Colonic mucosa (tissue), 4 donors: Measurements from ENCODE around the gene HEPHL1. TPM values are rescaled to one million over a fixed set of nuclear protein-coding genes. Genes with fewer than 3 reads are reported as not detected.

Experiments used
- DNase-seq: peaks from one replicate; pipeline ENCODE4 v3.0.0-alpha.2; 2020
- H3K27ac ChIP-seq: fragments of 200-600 bp; one replicate; pipeline ENCODE4 v1.8.0; 2021
- H3K27me3 ChIP-seq: fragments of 200-600 bp; one replicate; pipeline ENCODE4 v1.8.0; 2021
- H3K36me3 ChIP-seq: fragments of 200-600 bp; one replicate; pipeline ENCODE4 v1.8.0; 2021
- H3K4me1 ChIP-seq: fragments of 200-600 bp; one replicate; pipeline ENCODE4 v1.8.0; 2021; ENCODE audit warnings: mild to moderate bottlenecking
- H3K4me3 ChIP-seq: fragments of 200-600 bp; one replicate; pipeline ENCODE4 v1.8.0; 2021
- H3K9ac ChIP-seq, 2 donors: one replicate each; pipeline ENCODE4 v1.7.0; 2013; ENCODE audit warnings: control low read depth in 2 of 2, low read depth in 2 of 2, low read length in 2 of 2
- H3K9me3 ChIP-seq: fragments of 200-600 bp; one replicate; pipeline ENCODE4 v1.8.0; 2021
- intact Hi-C: fragments of 100-400 bp; cut with DNase I; formaldehyde crosslinking; loops from one replicate; pipeline ENCODE4 v1.14.1; 2022
- total RNA-seq, 2 donors: library from RNA; stranded (reverse); fragmentation: NEBNext Ultra II Directional in 1 of 2; extraction: Animal tissue kit (Norgen Biotek cat#: 25700) in 1 of 2; gene quantifications; one replicate each; pipeline ENCODE4 v1.2.1, GENCODE V29; 2021
- TF ChIP-seq, protein P1 (sequence below): fragments of 200-600 bp; IDR thresholded peaks from one replicate; pipeline ENCODE4 v1.8.0; 2022; ENCODE audit warnings: antibody characterized with exemption, mild to moderate bottlenecking
- donor health status: healthy.
- donor health status: DM: no; HTN: no; CAD: no.
- donor health status: DM: no; HTN: no; CAD: no.

HEPHL1 gene
- total RNA-seq, 2 donors from 2014 or later, result not detected

DNA sequence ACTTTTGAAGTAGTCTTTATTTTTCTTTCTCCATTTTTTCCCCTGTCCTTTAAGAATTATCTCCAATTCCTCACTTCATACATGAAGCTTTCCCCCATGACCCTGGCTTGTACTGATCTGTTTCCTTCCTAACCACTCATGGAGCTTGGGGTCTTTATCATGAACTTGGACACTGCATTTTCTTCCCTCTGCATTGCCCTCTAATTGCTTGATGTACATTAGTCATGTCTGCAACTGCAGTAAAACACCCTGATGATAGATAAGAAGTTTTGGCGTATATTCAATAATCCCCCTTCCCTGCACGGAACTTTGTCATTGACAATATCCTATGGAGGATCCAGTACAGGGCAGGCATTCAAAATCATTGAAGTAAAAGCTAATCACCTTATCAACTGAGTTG lies 3.4 kb downstream of the HEPHL1 start:
- TF ChIP-seq, protein P1, sequence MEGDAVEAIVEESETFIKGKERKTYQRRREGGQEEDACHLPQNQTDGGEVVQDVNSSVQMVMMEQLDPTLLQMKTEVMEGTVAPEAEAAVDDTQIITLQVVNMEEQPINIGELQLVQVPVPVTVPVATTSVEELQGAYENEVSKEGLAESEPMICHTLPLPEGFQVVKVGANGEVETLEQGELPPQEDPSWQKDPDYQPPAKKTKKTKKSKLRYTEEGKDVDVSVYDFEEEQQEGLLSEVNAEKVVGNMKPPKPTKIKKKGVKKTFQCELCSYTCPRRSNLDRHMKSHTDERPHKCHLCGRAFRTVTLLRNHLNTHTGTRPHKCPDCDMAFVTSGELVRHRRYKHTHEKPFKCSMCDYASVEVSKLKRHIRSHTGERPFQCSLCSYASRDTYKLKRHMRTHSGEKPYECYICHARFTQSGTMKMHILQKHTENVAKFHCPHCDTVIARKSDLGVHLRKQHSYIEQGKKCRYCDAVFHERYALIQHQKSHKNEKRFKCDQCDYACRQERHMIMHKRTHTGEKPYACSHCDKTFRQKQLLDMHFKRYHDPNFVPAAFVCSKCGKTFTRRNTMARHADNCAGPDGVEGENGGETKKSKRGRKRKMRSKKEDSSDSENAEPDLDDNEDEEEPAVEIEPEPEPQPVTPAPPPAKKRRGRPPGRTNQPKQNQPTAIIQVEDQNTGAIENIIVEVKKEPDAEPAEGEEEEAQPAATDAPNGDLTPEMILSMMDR, result no peak
- H3K27me3 ChIP-seq, result no peaks in the 10 kb centered on the region
- H3K9ac ChIP-seq, result no peak overlapping the region
- H3K9me3 ChIP-seq, result no peaks in the 10 kb centered on the region
- no peaks in the 10 kb centered on the region for H3K4me1 ChIP-seq
- no peak overlapping the region for H3K4me3 ChIP-seq
- H3K27ac ChIP-seq, result no peak overlapping the region
- intact Hi-C loops, result no loop called here
- H3K36me3 ChIP-seq, result no peaks in the 10 kb centered on the region
- no peak for DNase-seq

DNA sequence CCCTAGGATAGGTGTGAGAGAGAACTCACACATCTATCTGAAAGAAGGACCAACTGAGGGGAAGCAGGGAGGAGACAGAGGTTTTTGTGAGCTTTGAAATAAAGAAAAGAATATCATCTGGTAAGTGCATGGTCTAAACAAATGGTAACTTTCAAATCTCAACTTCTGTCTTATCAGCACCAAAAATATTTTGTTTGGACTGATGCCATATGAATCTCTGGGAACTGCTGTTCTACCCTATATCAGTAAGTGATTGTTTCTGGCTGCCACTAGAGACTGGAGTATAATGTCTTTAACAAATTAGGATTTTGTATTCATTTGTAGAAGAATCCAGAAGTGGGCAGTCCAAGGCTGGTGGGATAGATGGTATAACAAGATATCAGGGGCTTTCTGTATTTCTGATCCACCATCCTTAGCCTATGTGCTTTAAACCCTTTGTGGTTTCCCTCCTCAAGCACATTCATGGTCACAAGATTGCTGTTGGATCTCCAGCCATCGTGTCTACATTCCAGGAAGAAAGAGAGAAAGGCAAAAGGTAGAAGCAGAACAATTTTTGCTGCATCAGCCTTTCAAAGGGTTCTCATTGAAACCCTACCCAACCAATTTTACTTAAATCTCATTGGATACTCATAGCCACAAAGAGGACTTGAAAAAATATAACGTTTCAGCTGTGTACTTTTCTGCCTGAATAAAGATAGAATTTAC lies 4.7 kb downstream of the HEPHL1 start:
- no peak for DNase-seq
- intact Hi-C loops, result no loop called here
- H3K9ac ChIP-seq, result no peak overlapping the region
- no peaks in the 10 kb centered on the region for H3K36me3 ChIP-seq
- no peak overlapping the region for H3K27ac ChIP-seq
- no peaks in the 10 kb centered on the region for H3K9me3 ChIP-seq
- no peaks in the 10 kb centered on the region for H3K27me3 ChIP-seq
- no peak overlapping the region for H3K4me3 ChIP-seq
- TF ChIP-seq, protein P1, result no peak
- H3K4me1 ChIP-seq, result no peaks in the 10 kb centered on the region

DNA sequence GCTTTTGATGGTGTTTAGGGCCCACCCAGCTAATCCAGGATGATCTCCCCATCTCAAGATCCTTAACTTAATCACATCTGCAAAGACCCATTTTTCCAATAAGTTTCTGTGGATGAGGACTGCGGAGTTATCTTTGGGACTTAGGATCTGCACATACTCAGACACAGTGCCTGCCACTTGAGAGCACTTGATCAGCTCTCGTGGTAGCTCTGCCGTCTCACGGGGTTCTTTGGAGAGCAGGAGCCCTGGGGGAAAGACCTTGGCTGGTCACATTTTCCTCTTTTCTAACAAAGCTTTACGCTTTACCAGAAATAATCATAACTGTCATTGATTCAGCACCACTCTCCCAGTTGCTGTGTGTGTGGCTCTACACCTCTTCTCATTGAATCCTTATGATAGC lies 6.1 kb downstream of the HEPHL1 start:
- Histone ChIP-seq H3K36me3 (no peaks in the 10 kb centered on the region), H3K4me3 (no peak overlapping the region), H3K9ac (no peak overlapping the region), H3K4me1 (no peaks in the 10 kb centered on the region), H3K9me3 (no peaks in the 10 kb centered on the region), H3K27me3 (no peaks in the 10 kb centered on the region), H3K27ac (no peak overlapping the region)
- TF ChIP-seq, protein P1, result no peak
- intact Hi-C loops, result no loop called here
- DNase-seq, result no peak

DNA sequence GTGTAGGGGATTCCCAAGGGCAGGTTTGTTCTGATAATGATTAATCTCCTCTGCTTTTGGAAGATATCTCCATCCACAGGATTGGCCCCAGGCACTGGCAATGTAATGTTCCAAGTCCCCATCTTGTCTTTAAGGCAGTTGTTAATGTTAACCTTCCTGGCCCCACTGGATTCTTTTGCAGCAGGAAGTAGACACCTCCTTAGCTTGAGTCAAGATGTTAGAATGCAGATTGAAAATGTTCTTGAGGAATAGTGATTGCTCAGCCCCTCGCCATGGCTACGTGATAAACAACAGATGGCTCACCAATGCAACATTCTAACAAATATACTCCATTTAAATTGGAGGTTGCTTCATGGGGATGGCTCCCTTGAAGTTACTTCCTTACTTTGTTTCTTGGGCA lies 7.3 kb downstream of the HEPHL1 start:
- H3K9me3 ChIP-seq, result no peaks in the 10 kb centered on the region
- intact Hi-C loops, result no loop called here
- no peaks in the 10 kb centered on the region for H3K4me1 ChIP-seq
- no peak for DNase-seq
- TF ChIP-seq, protein P1, result no peak
- H3K27ac ChIP-seq, result no peak overlapping the region
- no peak overlapping the region for H3K9ac ChIP-seq
- H3K36me3 ChIP-seq, result no peaks in the 10 kb centered on the region
- no peak overlapping the region for H3K4me3 ChIP-seq
- H3K27me3 ChIP-seq, result no peaks in the 10 kb centered on the region

DNA sequence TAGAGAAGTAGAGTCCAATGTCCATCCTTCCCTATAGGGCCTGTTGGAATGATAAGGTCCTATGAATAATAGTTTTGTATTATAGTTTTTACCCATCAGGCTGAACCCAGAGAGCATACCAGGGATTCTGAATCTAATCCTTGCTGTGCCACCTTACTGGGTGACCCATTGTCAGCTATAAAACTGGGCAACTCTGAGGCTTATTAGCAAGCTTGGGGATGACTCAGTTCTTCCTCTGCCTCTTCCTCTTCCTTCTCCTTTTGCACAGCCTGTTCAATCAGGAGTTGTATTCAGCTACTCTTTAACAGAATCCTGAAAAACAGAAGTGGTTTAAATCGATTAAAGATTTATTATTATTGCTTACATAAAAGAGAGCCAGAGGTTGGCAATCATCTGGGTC lies 8.9 kb downstream of the HEPHL1 start:
- Histone ChIP-seq H3K4me3 (no peak overlapping the region), H3K27ac (no peak overlapping the region), H3K36me3 (no peaks in the 10 kb centered on the region), H3K9me3 (no peaks in the 10 kb centered on the region), H3K27me3 (no peaks in the 10 kb centered on the region), H3K9ac (no peak overlapping the region), H3K4me1 (no peaks in the 10 kb centered on the region)
- TF ChIP-seq, protein P1, result no peak
- intact Hi-C loops, result no loop called here
- DNase-seq, result no peak
